H9 (cell line): ENCODE measurements around the gene AMOT. TPM values are rescaled to one million over a fixed set of nuclear protein-coding genes. Genes with fewer than 3 reads are reported as not detected.

Experiments used
- DNase-seq: peaks from one replicate; pipeline ENCODE4 v3.0.0-alpha.2; 2017
- H2AFZ ChIP-seq: one replicate; pipeline ENCODE4 v1.6.1; 2013; ENCODE audit warnings: mild to moderate bottlenecking, low read length, control low read depth, moderate library complexity
- H2AK5ac ChIP-seq: 2 replicates; pipeline ENCODE4 v1.6.1; 2013; ENCODE audit warnings: low read length, control low read depth, mixed read lengths; ENCODE audit not compliant: insufficient read length
- H2BK120ac ChIP-seq: one replicate; pipeline ENCODE4 v1.6.1; 2013; ENCODE audit warnings: low read depth, mild to moderate bottlenecking, low read length, control low read depth, inconsistent platforms; ENCODE audit not compliant: poor library complexity, severe bottlenecking
- H2BK12ac ChIP-seq: 2 replicates; pipeline ENCODE4 v1.6.1; 2013; ENCODE audit warnings: low read length, control low read depth, mixed read lengths, low read depth; ENCODE audit not compliant: insufficient read length
- H2BK15ac ChIP-seq: 2 replicates; pipeline ENCODE4 v1.6.1; 2013; ENCODE audit warnings: low read depth, low read length, control low read depth
- H2BK20ac ChIP-seq: one replicate; pipeline ENCODE4 v1.6.1; 2013; ENCODE audit warnings: low read depth, mild to moderate bottlenecking, low read length, control low read depth, inconsistent platforms; ENCODE audit not compliant: poor library complexity, severe bottlenecking
- H2BK5ac ChIP-seq: 2 replicates; pipeline ENCODE4 v1.6.1; 2013; ENCODE audit warnings: low read length, control low read depth, mixed read lengths; ENCODE audit not compliant: insufficient read length
- H3K14ac ChIP-seq: 2 replicates; pipeline ENCODE4 v1.6.1; 2013; ENCODE audit warnings: low read length, control low read depth; ENCODE audit not compliant: insufficient read depth
- H3K18ac ChIP-seq: 2 replicates; pipeline ENCODE4 v1.6.1; 2013; ENCODE audit warnings: low read depth, mild to moderate bottlenecking, mixed read lengths, low read length, control low read depth; ENCODE audit not compliant: insufficient read length
- H3K23ac ChIP-seq: 2 replicates; pipeline ENCODE4 v1.6.1; 2013; ENCODE audit warnings: low read length, control low read depth, mixed read lengths, low read depth; ENCODE audit not compliant: insufficient read length
- H3K23me2 ChIP-seq: 2 replicates; pipeline ENCODE4 v1.6.1; 2013; ENCODE audit warnings: low read depth, mild to moderate bottlenecking, mixed read lengths, low read length, control low read depth; ENCODE audit not compliant: insufficient read length, poor library complexity, severe bottlenecking
- H3K27ac ChIP-seq: 2 replicates; pipeline ENCODE4 v1.5.1; 2013; ENCODE audit warnings: low read length, control low read depth, mixed read lengths, low read depth; ENCODE audit not compliant: insufficient read length
- H3K27me3 ChIP-seq: 2 replicates; pipeline ENCODE4 v1.6.1; 2013; ENCODE audit warnings: low read length, control low read depth, inconsistent platforms; ENCODE audit not compliant: insufficient read depth
- H3K4ac ChIP-seq: 2 replicates; pipeline ENCODE4 v1.6.1; 2013; ENCODE audit warnings: low read depth, mild to moderate bottlenecking, control low read depth, inconsistent platforms, low read length, moderate library complexity
- H3K4me1 ChIP-seq: 2 replicates; pipeline ENCODE4 v1.6.1; 2013; ENCODE audit warnings: low read length, control low read depth, inconsistent platforms; ENCODE audit not compliant: insufficient read depth
- H3K4me2 ChIP-seq: 2 replicates; pipeline ENCODE4 v1.6.1; 2013; ENCODE audit warnings: low read length, control low read depth, mixed read lengths; ENCODE audit not compliant: insufficient read length, insufficient read depth
- H3K56ac ChIP-seq: 2 replicates; pipeline ENCODE4 v1.6.1; 2013; ENCODE audit warnings: low read depth, mild to moderate bottlenecking, mixed read lengths, low read length, control low read depth; ENCODE audit not compliant: insufficient read length
- H3K79me1 ChIP-seq: 2 replicates; pipeline ENCODE4 v1.6.1; 2013; ENCODE audit warnings: low read depth, mild to moderate bottlenecking, moderate library complexity, low read length, control low read depth, inconsistent platforms; ENCODE audit not compliant: insufficient read depth, poor library complexity, severe bottlenecking
- H3K79me2 ChIP-seq: 2 replicates; pipeline ENCODE4 v1.6.1; 2013; ENCODE audit warnings: low read length, control low read depth, inconsistent platforms; ENCODE audit not compliant: insufficient read depth
- H3K9ac ChIP-seq: 2 replicates; pipeline ENCODE4 v1.6.1; 2013; ENCODE audit warnings: low read length, control low read depth, mixed read lengths; ENCODE audit not compliant: insufficient read length; ENCODE audit errors: extremely low read depth
- H3K9me3 ChIP-seq: one replicate; pipeline ENCODE4 v1.6.1; 2013; ENCODE audit warnings: low read depth, low read length, inconsistent platforms; ENCODE audit not compliant: control insufficient read depth
- H3T11ph ChIP-seq: one replicate; pipeline ENCODE4 v1.6.1; 2013; ENCODE audit warnings: mild to moderate bottlenecking, low read length, control low read depth, inconsistent platforms
- H4K20me1 ChIP-seq: one replicate; pipeline ENCODE4 v1.6.1; 2013; ENCODE audit not compliant: control insufficient read depth, insufficient read length, insufficient read depth
- H4K5ac ChIP-seq: 2 replicates; pipeline ENCODE4 v1.6.1; 2013; ENCODE audit warnings: low read depth, mild to moderate bottlenecking, mixed read lengths, low read length, control low read depth; ENCODE audit not compliant: insufficient read length
- H4K8ac ChIP-seq: replicated peaks from 2 replicates; pipeline ENCODE4 v1.6.1; 2013; ENCODE audit warnings: low read length, control low read depth, mixed read lengths, low read depth; ENCODE audit not compliant: insufficient read length
- H4K91ac ChIP-seq: 2 replicates; pipeline ENCODE4 v1.6.1; 2013; ENCODE audit warnings: low read depth, mild to moderate bottlenecking, moderate library complexity, mixed read lengths, low read length, control low read depth; ENCODE audit not compliant: insufficient read length
- H3K27ac Mint-ChIP-seq, 3 experiments: 2 replicates in 2 of 3; 3 replicates in 1 of 3; pipeline ENCODE4 v1.8.0; 2020 to 2021; ENCODE audit warnings: mixed read lengths in 3 of 3, mild to moderate bottlenecking in 1 of 3, moderate library complexity in 1 of 3
- H3K27me3 Mint-ChIP-seq: 2 replicates; pipeline ENCODE4 v1.8.0; 2021; ENCODE audit warnings: low read depth, mild to moderate bottlenecking, moderate library complexity, mixed read lengths
- H3K36me3 Mint-ChIP-seq, 3 experiments: 2 replicates in 2 of 3; 3 replicates in 1 of 3; pipeline ENCODE4 v1.8.0; 2020 to 2021; ENCODE audit warnings: low read depth in 3 of 3, mixed read lengths in 3 of 3; ENCODE audit not compliant: insufficient read depth in 1 of 3
- H3K4me1 Mint-ChIP-seq, 2 experiments: 2 replicates each; pipeline ENCODE4 v1.8.0; 2020; ENCODE audit warnings: mixed read lengths in 2 of 2
- H3K4me3 Mint-ChIP-seq, 2 experiments: 2 replicates in 1 of 2; 3 replicates in 1 of 2; pipeline ENCODE4 v1.8.0; 2020 to 2021; ENCODE audit warnings: mild to moderate bottlenecking in 2 of 2, mixed read lengths in 2 of 2, moderate library complexity in 1 of 2
- H3K9me3 Mint-ChIP-seq, 2 experiments: 2 replicates in 1 of 2; 3 replicates in 1 of 2; pipeline ENCODE4 v1.8.0; 2020; ENCODE audit warnings: mild to moderate bottlenecking in 2 of 2, mixed read lengths in 2 of 2, moderate library complexity in 1 of 2
- CTCF ChIP-seq: fragments of 200-600 bp; sonication (generic); conservative IDR thresholded peaks from 3 replicates; pipeline ENCODE4 v1.8.0; 2021; ENCODE audit warnings: antibody characterized with exemption, mild to moderate bottlenecking
- WGBS: extraction: QIAGEN DNeasy Blood & Tissue Kit; methylation state at CpG from one replicate; pipeline ENCODE4 v1.1.7; 2013; ENCODE audit warnings: missing lambda C conversion rate, low lambda C conversion rate, mixed read lengths; ENCODE audit not compliant: insufficient read length; ENCODE audit errors: extremely low coverage; 5-methylcytosine and 5-hydroxymethylcytosine counted together
- total RNA-seq: library from RNA; stranded (reverse); gene quantifications from 2 replicates; pipeline ENCODE4 v1.2.1, GENCODE V29; 2021

The AMOT gene
- total RNA-seq, 1 experiment from 2014 or later = 17.6 TPM

DNA sequence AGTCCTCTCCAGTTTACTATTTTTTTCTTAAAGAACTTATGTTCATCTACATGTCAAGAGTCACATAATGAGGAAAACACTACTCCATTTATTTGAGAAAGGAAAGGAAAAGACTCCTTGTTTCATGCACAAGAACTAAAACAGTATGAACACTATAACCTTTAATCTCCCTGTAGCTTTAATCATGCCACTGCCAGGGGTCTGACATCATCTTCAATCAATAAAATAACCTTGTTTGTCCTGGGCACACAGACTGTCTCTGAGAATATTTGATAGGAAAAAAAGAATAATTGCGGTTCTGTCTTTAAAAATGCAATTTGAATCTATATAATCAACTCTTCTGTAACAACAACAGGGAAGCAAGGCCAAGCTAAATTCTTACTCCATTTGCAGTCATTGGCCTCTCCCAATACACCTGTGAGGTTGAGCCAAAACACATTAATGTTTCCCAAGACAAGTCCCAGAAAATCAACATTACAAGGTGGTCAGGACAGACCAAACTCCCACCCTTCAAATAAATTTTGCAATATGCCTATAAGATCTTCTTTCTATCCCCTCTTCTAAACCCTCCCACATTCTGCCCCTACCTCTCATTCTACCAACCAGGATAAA is 13.2 kb downstream of the AMOT start:
- Mint-ChIP-seq H3K4me3 (no peak overlapping the region), H3K36me3 (no peaks in the 10 kb centered on the region; a peak in 1 of 7 replicates), H3K27me3 (no peaks in the 10 kb centered on the region), H3K9me3 (no peaks in the 10 kb centered on the region), H3K27ac (0 out of 7 replicates have a peak overlapping the region, but pooled peaks of 1 of the 3 experiments have one; percentile 32), H3K4me1 (peaks cover 15% of the 10 kb centered on the region in 2 experiments)
- Histone ChIP-seq H4K5ac (no peak overlapping the region), H3K18ac (no peak overlapping the region), H2AFZ (no peak overlapping the region), H3K27ac (no peak overlapping the region), H3K27me3 (no peaks in the 10 kb centered on the region), H2BK20ac (no peak overlapping the region), H3K9ac (no peak overlapping the region), H2BK15ac (no peak overlapping the region), H3K4ac (no peak overlapping the region), H2AK5ac (no peak overlapping the region), H3T11ph (no peak overlapping the region), H3K14ac (no peak overlapping the region), H4K91ac (no peak overlapping the region), H2BK5ac (no peak overlapping the region), H2BK120ac (no peak overlapping the region), H4K20me1 (no peaks in the 10 kb centered on the region), H3K4me2 (no peak overlapping the region), H3K23ac (no peak overlapping the region), H3K79me2 (no peaks in the 10 kb centered on the region), H3K9me3 (no peaks in the 10 kb centered on the region), H4K8ac (no peak overlapping the region), H2BK12ac (no peak overlapping the region), H3K23me2 (no peaks in the 10 kb centered on the region), H3K79me1 (no peaks in the 10 kb centered on the region), H3K4me1 (0 out of 2 replicates have a peak, but pooled peaks cover 2% of the 10 kb centered on the region), H3K56ac (no peak overlapping the region)
- no peak for TF ChIP-seq CTCF
- no peak for DNase-seq
- no CpG with 5 or more reads among the region's 1 CpG for WGBS
